Fibroblast of lung (primary cell): ENCODE measurements around the gene OPRM1. TPM values are rescaled to one million over a fixed set of nuclear protein-coding genes. Genes with fewer than 3 reads are reported as not detected.

Experiments
- DNase-seq, 2 donors: peaks; one replicate each; pipeline versions ENCODE4 v3.0.0 to v3.0.0-alpha.2; 2010; ENCODE audit warnings: low read depth in 2 of 2
- H2AFZ ChIP-seq: 2 replicates; pipeline ENCODE4 v1.5.1; 2012; ENCODE audit warnings: low read length, control low read depth, inconsistent platforms
- H3K27ac ChIP-seq: 2 replicates; pipeline ENCODE4 v1.5.1; 2011; ENCODE audit warnings: low read length, control low read depth; ENCODE audit not compliant: insufficient read depth
- H3K27me3 ChIP-seq: 2 replicates; pipeline ENCODE4 v1.5.1; 2011; ENCODE audit warnings: mild to moderate bottlenecking, low read length; ENCODE audit not compliant: control insufficient read depth, insufficient read depth
- H3K36me3 ChIP-seq: 2 replicates; pipeline ENCODE4 v1.5.1; 2011; ENCODE audit warnings: low read length; ENCODE audit not compliant: control insufficient read depth, insufficient read depth
- H3K4me1 ChIP-seq: 2 replicates; pipeline ENCODE4 v1.5.1; 2011; ENCODE audit warnings: low read length; ENCODE audit not compliant: control insufficient read depth, insufficient read depth; ENCODE audit errors: extremely low read depth
- H3K4me2 ChIP-seq: 2 replicates; pipeline ENCODE4 v1.5.1; 2011; ENCODE audit warnings: low read length, control low read depth; ENCODE audit not compliant: insufficient read depth; ENCODE audit errors: extremely low read depth
- H3K4me3 ChIP-seq, 4 experiments: fragments of 200-600 bp in 1 of 4; sonication (generic) in 1 of 4; replicated peaks in 1 of 4; 2 replicates each; pipeline ENCODE4 v1.5.1; 2011 to 2016; ENCODE audit warnings: low read length in 4 of 4, low read depth in 3 of 4, mild to moderate bottlenecking in 3 of 4, control low read depth in 2 of 4, inconsistent platforms in 1 of 4, mixed read lengths in 1 of 4; ENCODE audit not compliant: insufficient read depth in 1 of 4; ENCODE audit errors: control extremely low read depth in 1 of 4
- H3K79me2 ChIP-seq: 2 replicates; pipeline ENCODE4 v1.5.1; 2012; ENCODE audit warnings: mild to moderate bottlenecking, low read length, inconsistent platforms; ENCODE audit not compliant: control insufficient read depth, insufficient read depth
- H3K9ac ChIP-seq: 2 replicates; pipeline ENCODE4 v1.5.1; 2011; ENCODE audit warnings: mild to moderate bottlenecking, low read length, control low read depth; ENCODE audit not compliant: insufficient read depth
- H3K9me3 ChIP-seq: 2 replicates; pipeline ENCODE4 v1.5.1; 2012; ENCODE audit warnings: low read depth, low read length; ENCODE audit not compliant: control insufficient read depth, insufficient read depth
- H4K20me1 ChIP-seq: 2 replicates; pipeline ENCODE4 v1.5.1; 2011; ENCODE audit warnings: low read length; ENCODE audit not compliant: control insufficient read depth, insufficient read depth; ENCODE audit errors: extremely low read depth
- CTCF ChIP-seq, 2 donors: IDR thresholded peaks in 1 of 2; conservative IDR thresholded peaks in 1 of 2; 1 replicate in 1 of 2; 2 replicates in 1 of 2; pipeline ENCODE4 v1.5.1; 2011 to 2012; ENCODE audit warnings: low read length in 2 of 2, control low read depth in 1 of 2, inconsistent platforms in 1 of 2, low read depth in 1 of 2, mild to moderate bottlenecking in 1 of 2
- EZH2 ChIP-seq: IDR thresholded peaks from 2 replicates; pipeline ENCODE4 v1.5.1; 2012; ENCODE audit warnings: low read length, control low read depth, mild to moderate bottlenecking; ENCODE audit errors: missing control alignments
- polyA plus RNA-seq, 2 donors: library from polyadenylated mRNA; depleted of rRNA in 1 of 2; stranded (reverse) in 1 of 2; unstranded in 1 of 2; fragments of >200 nt; gene quantifications; 2 replicates each; pipeline ENCODE4 v1.2.1, GENCODE V29; 2011 to 2012; ENCODE audit warnings: missing spikeins in 1 of 2
- total RNA-seq: library from RNA; depleted of rRNA; stranded (reverse); fragments of >200 nt; gene quantifications from 2 replicates; pipeline ENCODE4 v1.2.1, GENCODE V29; 2014

OPRM1 gene
- total and polyA plus RNA-seq, 2 donors (not counting 1 experiment from before 2014, with no cell fraction given), result not detected

DNA sequence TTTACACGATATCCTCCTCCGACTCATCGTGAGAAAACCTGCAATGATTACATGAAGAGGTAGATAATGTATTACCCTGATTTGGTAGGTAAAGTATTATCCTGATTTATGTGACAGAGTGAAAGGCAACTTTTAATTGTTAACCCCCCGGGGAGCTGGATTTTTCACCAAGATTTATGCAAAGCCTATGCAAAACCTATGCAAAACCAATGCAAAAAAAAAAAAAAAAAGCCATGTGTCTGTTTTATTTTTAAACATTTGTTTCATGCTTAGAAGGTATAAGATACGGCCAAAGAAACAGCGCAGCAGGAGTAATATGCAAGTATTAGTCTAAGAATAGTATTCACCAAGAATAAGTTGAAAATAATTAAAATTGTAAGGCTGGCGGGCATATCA lies 207.7 kb downstream of the OPRM1 start:
- no peak overlapping the region for H2AFZ ChIP-seq
- H3K4me2 ChIP-seq, result no peak overlapping the region

GRCh38 chr6:154247119-154247861 lies 208.2 kb downstream of the OPRM1 start:
- no peaks in the 10 kb centered on the region for H3K79me2 ChIP-seq
- no peaks in the 10 kb centered on the region for H3K36me3 ChIP-seq
- no peak for DNase-seq
- no peaks in the 10 kb centered on the region for H3K4me1 ChIP-seq
- peak overlapping the region in 1 of 4 experiments; percentile 14 for H3K4me3 ChIP-seq
- H3K9ac ChIP-seq, result no peak overlapping the region
- no peak overlapping the region for H3K4me2 ChIP-seq
- H3K27ac ChIP-seq, result no peak overlapping the region
- TF ChIP-seq EZH2 (no peak), CTCF (conservative IDR thresholded peaks at IDR 0.05 in 1 of 2, IDR thresholded peaks at IDR 0.05 in 1 of 2; ENCODE audit: low read depth in 1 of 2, low read length in 2 of 2) (no peak)
- no peaks in the 10 kb centered on the region for H4K20me1 ChIP-seq
- H2AFZ ChIP-seq, result no peak overlapping the region
- H3K9me3 ChIP-seq, result no peaks in the 10 kb centered on the region
- no peaks in the 10 kb centered on the region for H3K27me3 ChIP-seq

More for the DNA sequence above, 207.7 kb downstream of the OPRM1 start:
- H3K9me3 ChIP-seq, result no peaks in the 10 kb centered on the region
- H3K27me3 ChIP-seq, result no peaks in the 10 kb centered on the region
- H3K27ac ChIP-seq, result no peak overlapping the region
- no peak for DNase-seq
- TF ChIP-seq EZH2 (no peak), CTCF (conservative IDR thresholded peaks at IDR 0.05 in 1 of 2, IDR thresholded peaks at IDR 0.05 in 1 of 2; ENCODE audit: low read depth in 1 of 2, low read length in 2 of 2) (no peak)
- no peaks in the 10 kb centered on the region for H3K4me1 ChIP-seq
- H3K36me3 ChIP-seq, result no peaks in the 10 kb centered on the region
- no peak overlapping the region for H3K4me3 ChIP-seq
- H4K20me1 ChIP-seq, result no peaks in the 10 kb centered on the region
- H3K9ac ChIP-seq, result no peak overlapping the region
- H3K79me2 ChIP-seq, result no peaks in the 10 kb centered on the region

DNA sequence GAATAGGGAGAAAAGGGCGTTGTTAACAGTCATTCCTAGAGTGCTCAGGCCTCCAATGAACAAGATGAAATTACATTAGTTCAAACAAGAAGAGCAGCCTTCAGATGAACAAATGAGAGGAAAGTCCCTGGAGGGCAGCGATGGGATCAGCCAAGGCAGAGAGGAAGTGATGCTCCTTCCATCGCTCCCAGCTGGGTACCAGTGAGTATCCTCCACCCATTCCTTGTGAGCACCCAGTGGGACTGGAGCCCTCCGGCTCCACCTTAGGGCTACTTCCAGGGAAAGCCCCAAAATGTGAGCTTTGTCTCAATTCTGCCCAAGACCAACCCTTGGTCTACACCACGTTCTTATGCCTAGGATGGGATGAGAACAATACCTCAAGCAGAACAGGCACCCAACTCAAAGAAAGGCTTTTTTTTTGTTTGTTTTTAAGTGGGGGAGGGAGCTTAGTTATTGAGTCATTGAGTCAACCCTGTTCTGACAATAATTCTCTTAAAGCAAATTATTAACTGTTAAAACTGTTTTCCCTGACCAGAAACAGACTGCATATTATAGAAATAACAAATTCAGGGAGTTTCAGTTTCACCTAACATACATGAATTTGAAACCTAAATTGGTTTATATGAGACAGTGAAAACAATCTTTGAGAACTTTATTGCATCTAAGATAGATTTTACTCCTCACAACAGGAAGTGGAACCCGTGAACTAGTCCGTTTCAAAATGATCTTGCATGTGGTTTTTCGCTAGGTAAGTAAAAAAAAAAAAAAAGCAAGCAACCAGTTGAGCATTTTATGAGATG lies 210.7 kb downstream of the OPRM1 start:
- H3K4me2 ChIP-seq, result no peak overlapping the region
- no peaks in the 10 kb centered on the region for H3K79me2 ChIP-seq
- no peak overlapping the region for H2AFZ ChIP-seq
- H3K27me3 ChIP-seq, result no peaks in the 10 kb centered on the region
- H3K27ac ChIP-seq, result no peak overlapping the region
- H3K4me3 ChIP-seq, result no peak overlapping the region
- no peak overlapping the region for H3K9ac ChIP-seq
- no peaks in the 10 kb centered on the region for H4K20me1 ChIP-seq
- no peaks in the 10 kb centered on the region for H3K4me1 ChIP-seq
- no peak for DNase-seq
- TF ChIP-seq CTCF (conservative IDR thresholded peaks at IDR 0.05 in 1 of 2, IDR thresholded peaks at IDR 0.05 in 1 of 2; ENCODE audit: low read depth in 1 of 2, low read length in 2 of 2), result no peak
- no peak for TF ChIP-seq EZH2
- H3K36me3 ChIP-seq, result no peaks in the 10 kb centered on the region
- no peaks in the 10 kb centered on the region for H3K9me3 ChIP-seq
